ENCODE results near the gene PCP2.

Gene PCP2

DNA sequence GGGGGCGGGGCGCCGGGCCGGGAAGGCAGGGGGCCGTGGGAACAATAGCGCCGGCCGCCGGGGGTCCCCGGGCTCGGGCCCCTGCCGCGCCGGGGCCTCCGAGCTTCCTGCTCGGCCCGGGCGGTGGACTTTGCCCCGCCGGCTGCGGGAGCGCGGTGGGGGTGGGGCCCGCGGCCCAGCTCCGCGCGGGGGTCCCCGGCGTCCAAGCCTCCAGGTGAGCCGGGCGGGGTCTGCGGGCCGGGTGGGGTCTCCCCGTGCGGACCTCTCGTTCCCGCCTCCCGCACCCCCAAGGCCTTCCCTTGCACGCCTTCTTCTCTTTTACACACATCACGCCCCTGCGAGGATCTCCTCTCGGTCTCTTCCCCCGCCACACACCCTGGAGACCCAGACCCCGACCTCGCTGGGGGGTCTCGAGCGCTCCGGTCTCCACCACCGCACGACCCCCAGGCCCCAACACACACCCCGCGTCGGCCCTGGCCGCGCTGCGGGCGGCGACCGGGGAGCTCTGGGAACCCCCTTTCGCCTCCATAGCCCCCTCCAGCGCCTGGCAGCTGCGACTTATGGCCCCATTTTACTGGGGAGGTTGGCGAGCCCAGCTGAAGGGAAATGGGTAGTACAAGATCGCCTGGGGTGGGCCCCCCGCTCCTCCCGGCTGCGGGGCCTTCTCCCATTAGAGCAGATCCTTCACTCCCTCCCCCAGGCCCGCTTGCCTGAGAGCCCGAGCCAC is 37.1 kb downstream of the PCP2 start:
- no peak for DNase-seq (ENCODE audit: low read depth in 2 of 2)

GRCh38 chr19:7595466-7596133 is 37.9 kb downstream of the PCP2 start, which contains the start of gene CAMSAP3:
Gene CAMSAP3, plus strand, starts transcription at chr19:7595863. Its CDS starts 140 bp downstream, at chr19:7596003.
- peak in 1 of 2 donors; percentile 11 for DNase-seq (ENCODE audit: low read depth in 2 of 2)

DNA sequence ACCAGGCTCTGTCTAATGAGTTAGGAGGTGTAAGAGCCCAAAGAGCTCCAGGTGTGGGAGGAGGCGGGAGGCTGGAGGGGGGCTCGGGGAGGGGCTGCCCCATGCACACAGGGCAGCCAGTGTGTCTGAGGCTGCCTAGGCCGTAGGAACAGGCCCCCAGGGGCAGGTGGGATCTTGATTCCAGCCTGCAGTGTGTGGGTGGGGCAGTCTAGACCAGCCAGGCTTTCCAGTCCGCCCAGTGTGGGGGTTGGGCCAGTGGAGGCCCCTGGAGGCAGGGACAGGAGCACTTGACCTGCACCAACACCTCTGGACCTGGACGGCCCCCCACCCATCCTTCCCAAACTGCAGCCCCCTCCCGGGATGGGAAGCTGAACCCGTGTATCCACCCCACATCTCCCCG is 43.3 kb downstream of the PCP2 start:
- no peak for DNase-seq (ENCODE audit: low read depth in 2 of 2)

- DNase-seq (ENCODE audit: low read depth in 2 of 2), result no peak
These were observed 43.7 kb downstream of the PCP2 start for GRCh38 chr19:7589822-7590221.

DNA sequence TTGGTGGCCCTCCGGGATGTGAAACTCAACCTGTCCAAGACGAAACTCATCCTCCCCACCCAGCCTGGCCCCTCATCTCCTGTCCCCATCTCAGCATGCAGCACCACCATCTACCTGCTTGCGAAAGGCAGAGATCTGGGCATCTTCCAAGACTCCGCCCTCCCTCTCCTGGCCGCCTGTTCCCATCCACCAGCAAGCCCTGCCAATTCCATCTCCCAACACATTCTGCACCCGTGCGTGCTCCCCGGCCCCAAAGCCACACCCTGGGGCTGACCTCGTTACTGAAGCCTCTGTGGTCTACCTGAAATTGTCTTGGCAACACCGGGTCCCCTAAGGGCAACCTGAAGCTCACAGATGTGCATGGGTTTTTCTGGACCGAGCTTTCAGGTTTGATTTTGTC is 51.1 kb downstream of the PCP2 start:
- DNase-seq (ENCODE audit: low read depth in 2 of 2), result no peak

All from activated CD8-positive, alpha-beta memory T cell treated with anti-CD3 and anti-CD28 coated beads for 4 hours (primary cell).